HAP-1 (cell line): Measurements from ENCODE around the gene ALG12.

ENCODE experiments used
- DNase-seq, 2 experiments: peaks; one replicate each; pipeline ENCODE4 v3.0.0-alpha.2; 2016 to 2020; ENCODE audit warnings: low spot score in 2 of 2
- H3K27me3 ChIP-seq: fragments of 250-450 bp; sonication (Bioruptor Pico); 2 replicates; pipeline ENCODE4 v1.5.1; 2020; ENCODE audit warnings: low read depth, mild to moderate bottlenecking, moderate library complexity
- H3K36me3 ChIP-seq: fragments of 250-450 bp; sonication (Bioruptor Pico); replicated peaks from 2 replicates; pipeline ENCODE4 v1.5.1; 2020; ENCODE audit warnings: mild to moderate bottlenecking
- H3K4me1 ChIP-seq: fragments of 250-450 bp; sonication (Bioruptor Pico); 2 replicates; pipeline ENCODE4 v1.5.1; 2020; ENCODE audit warnings: mild to moderate bottlenecking
- H3K4me3 ChIP-seq: fragments of 250-450 bp; sonication (Bioruptor Pico); 2 replicates; pipeline ENCODE4 v1.5.1; 2020; ENCODE audit warnings: mild to moderate bottlenecking, moderate library complexity
- H3K9me3 ChIP-seq: fragments of 250-450 bp; sonication (Bioruptor Pico); 2 replicates; pipeline ENCODE4 v1.5.1; 2020; ENCODE audit warnings: mild to moderate bottlenecking, moderate library complexity
- in situ Hi-C: fragments of 300-500 bp; cut with MboI; formaldehyde crosslinking; loops from 3 replicates; pipeline ENCODE4 v1.14.3; 2020; ENCODE audit warnings: low sequenced_read_pairs, inconsistent platforms, mixed read lengths

The ALG12 gene

DNA sequence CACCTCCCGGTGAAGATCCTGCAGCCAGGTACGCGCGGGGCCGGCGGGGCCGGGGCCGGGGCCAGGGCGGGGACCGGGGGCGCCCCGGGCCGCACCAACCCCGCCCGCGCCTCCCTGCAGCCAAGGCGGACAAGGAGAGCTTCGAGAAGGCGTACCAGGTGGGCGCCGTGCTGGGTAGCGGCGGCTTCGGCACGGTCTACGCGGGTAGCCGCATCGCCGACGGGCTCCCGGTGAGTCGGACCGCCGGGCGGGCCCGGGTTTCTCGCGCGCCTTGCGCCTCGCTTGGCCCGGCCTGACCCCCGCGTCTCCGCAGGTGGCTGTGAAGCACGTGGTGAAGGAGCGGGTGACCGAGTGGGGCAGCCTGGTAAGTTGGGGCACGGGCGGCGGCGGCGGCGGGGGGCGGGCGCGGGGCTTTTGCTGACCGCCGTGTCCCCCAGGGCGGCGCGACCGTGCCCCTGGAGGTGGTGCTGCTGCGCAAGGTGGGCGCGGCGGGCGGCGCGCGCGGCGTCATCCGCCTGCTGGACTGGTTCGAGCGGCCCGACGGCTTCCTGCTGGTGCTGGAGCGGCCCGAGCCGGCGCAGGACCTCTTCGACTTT is 42.9 kb upstream of the ALG12 start:
- Histone ChIP-seq H3K4me1 (peaks cover 19% of the 10 kb centered on the region), H3K4me3 (peak overlapping the region; percentile 76), H3K9me3 (no peaks in the 10 kb centered on the region), H3K27me3 (no peaks in the 10 kb centered on the region), H3K36me3 (peaks cover 32% of the 10 kb centered on the region)
- in situ Hi-C loops, result no loop called here
- DNase-seq, result no peak

DNA sequence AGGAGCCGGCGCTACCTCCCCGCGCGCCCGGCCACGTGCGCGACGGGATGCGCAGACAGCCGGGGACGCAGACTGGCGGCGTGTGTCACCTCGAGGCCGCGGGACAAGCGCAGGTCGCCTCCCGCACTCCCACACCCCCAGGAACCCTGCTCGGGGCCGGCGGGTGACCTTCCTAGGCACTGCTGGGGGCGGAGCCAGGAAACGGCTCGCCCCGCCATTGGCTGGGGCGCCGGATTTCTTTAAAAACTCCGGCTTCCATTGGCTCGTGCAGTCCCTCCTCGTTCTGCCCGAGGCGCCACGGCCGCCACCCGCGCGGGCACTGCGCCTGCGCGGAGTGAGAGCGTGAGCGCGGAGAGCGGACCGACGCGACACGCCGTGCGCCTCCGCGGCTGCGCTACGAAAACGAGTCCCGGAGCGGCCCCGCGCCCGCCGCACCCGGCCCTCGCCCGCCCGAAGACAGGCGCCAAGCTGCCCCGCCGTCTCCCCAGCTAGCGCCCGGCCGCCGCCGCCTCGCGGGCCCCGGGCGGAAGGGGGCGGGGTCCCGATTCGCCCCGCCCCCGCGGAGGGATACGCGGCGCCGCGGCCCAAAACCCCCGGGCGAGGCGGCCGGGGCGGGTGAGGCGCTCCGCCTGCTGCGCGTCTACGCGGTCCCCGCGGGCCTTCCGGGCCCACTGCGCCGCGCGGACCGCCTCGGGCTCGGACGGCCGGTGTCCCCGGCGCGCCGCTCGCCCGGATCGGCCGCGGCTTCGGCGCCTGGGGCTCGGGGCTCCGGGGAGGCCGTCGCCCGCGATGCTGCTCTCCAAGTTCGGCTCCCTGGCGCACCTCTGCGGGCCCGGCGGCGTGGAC is 42.1 kb upstream of the ALG12 start, which contains the start of gene PIM3:
Gene PIM3 (plus strand): TSS at position 614 of the 846 bp plus-strand sequence. CDS start 176 bp downstream, at position 790.
- in situ Hi-C loops, result no loop called here
- DNase-seq, result peak; percentile 93 to 96
- Histone ChIP-seq H3K4me3 (peak within 1 kb of the TSS; percentile 76), H3K4me1 (peaks cover 19% of the 10 kb centered on the region), H3K27me3 (no peaks in the 10 kb centered on the region), H3K36me3 (peaks cover 32% of the 10 kb centered on the region), H3K9me3 (no peaks in the 10 kb centered on the region)

DNA sequence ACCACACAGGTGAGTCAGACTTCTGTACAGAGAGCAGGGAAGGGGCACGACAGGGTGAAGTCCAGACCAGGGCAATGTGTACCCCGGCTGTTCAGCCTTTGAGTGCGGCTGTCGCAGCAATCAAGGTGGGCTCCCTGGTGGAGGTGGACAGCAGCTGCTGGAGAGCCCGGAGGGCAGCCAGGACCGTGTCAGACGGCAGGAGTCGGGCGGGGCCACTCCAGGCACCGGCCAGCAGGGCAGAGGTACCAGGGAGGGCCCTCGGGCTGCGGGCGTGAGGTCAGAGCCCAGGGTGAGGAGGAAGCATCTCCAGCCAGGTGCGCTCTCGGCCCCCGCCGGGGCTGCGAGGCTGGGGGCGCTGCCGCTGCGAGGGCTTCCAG is 41.5 kb upstream of the ALG12 start:
- DNase-seq, result no peak
- H3K27me3 ChIP-seq, result no peaks in the 10 kb centered on the region
- in situ Hi-C loops, result no loop called here
- H3K4me1 ChIP-seq, result peaks cover 19% of the 10 kb centered on the region
- peaks cover 30% of the 10 kb centered on the region for H3K36me3 ChIP-seq
- peak overlapping the region; percentile 40 for H3K4me3 ChIP-seq
- no peaks in the 10 kb centered on the region for H3K9me3 ChIP-seq

DNA sequence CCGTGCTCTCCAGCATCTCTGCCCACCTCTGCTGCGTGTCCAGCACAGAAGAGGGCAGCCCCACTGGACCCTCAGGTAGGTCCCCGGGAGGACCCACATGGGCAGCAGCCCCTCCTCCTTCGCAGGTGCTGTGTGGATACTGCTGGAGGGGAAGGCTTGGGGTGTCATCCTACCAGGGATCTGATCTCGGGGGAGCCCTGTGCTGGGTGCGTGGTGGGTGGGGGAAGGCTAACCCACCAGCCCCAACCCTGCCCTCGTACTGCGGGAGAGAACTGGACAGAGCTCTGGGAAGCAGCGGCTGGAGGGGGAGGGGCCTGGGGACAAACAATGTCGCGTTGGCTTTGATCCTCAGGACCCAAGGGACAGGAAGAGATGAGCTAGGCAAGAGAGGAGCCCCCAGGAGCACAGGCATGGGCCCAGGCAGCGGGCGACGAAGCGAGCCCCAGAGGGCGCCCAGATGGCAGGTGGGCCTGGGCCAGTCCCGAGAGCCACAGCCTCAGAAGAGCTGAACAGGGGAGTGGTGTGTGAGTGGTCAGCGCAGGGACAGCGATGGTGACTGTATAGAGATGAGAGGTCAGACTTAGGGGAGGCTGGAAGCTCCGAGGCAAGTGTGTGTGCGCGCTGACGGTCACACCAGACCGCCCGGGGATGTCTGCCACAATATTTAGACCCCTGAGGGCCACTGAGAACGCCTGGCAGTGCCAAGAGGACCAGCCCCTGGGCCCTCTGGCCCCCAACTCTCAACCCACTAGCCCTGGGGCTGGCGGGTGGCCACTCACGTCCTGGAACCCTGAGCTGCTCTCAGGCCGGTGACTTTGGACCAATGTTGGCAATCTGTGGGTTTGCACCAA is 40.9 kb upstream of the ALG12 start:
- H3K9me3 ChIP-seq, result no peaks in the 10 kb centered on the region
- H3K4me1 ChIP-seq, result peaks cover 19% of the 10 kb centered on the region
- H3K4me3 ChIP-seq, result peak overlapping the region; percentile 40
- no peaks in the 10 kb centered on the region for H3K27me3 ChIP-seq
- H3K36me3 ChIP-seq, result peaks cover 25% of the 10 kb centered on the region
- in situ Hi-C loops, result no loop called here
- no peak for DNase-seq

DNA sequence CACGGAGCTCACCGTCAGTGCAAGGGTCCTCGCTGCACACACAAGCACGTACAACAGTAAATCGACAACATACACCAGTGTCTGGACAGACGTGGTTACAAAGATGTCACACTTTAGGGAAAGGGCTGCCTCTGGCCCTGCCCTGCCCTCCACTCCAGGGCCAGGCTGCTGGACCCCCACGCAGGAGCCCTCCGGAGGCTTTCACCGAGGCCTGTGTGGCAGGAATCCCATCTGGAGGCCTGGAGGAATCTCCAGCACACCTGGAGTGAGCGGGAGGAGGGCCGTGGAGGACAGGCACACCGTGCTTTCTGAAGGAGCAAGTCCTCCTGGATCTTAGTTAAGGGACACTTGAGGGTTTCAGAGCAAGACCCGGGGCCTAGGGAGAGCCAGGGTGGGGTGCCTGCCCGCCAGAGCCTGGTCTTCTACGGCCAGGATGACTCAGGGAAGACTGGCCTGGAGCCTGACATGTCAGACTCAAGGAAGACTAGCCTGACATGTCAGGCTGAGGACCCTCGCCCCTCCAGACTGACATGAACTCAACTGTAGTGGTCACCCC is 40.2 kb upstream of the ALG12 start:
- Histone ChIP-seq H3K9me3 (no peaks in the 10 kb centered on the region), H3K27me3 (no peaks in the 10 kb centered on the region), H3K36me3 (peaks cover 18% of the 10 kb centered on the region), H3K4me3 (no peak overlapping the region), H3K4me1 (peaks cover 19% of the 10 kb centered on the region)
- in situ Hi-C loops, result no loop called here
- no peak for DNase-seq

DNA sequence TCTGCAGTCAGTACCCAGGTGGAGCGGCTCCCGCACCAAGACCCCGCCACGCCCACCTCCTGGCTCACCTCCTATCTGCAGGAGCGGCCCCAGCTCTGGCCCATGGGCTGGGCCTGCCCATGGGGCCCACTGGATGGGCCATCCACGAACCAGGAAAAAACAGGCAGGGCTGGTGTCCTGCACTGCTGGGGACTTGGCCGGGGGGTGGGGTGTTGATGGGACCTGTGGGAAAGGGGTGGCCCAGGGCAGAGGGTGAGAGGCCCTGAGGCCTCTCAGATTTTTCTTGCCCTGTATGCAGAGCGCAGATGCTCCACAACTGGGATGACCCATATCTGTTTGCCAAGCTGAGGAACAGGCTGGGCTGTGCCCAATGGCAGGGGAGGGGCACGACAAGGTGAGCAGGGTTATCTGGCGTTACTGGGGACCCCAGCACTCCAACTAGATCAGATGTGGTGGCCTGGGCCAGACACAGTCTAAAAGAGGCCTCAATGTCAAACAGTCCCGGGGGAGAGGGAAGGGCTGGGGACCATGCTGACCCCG is 39.7 kb upstream of the ALG12 start:
- H3K36me3 ChIP-seq, result peaks cover 13% of the 10 kb centered on the region

DNA sequence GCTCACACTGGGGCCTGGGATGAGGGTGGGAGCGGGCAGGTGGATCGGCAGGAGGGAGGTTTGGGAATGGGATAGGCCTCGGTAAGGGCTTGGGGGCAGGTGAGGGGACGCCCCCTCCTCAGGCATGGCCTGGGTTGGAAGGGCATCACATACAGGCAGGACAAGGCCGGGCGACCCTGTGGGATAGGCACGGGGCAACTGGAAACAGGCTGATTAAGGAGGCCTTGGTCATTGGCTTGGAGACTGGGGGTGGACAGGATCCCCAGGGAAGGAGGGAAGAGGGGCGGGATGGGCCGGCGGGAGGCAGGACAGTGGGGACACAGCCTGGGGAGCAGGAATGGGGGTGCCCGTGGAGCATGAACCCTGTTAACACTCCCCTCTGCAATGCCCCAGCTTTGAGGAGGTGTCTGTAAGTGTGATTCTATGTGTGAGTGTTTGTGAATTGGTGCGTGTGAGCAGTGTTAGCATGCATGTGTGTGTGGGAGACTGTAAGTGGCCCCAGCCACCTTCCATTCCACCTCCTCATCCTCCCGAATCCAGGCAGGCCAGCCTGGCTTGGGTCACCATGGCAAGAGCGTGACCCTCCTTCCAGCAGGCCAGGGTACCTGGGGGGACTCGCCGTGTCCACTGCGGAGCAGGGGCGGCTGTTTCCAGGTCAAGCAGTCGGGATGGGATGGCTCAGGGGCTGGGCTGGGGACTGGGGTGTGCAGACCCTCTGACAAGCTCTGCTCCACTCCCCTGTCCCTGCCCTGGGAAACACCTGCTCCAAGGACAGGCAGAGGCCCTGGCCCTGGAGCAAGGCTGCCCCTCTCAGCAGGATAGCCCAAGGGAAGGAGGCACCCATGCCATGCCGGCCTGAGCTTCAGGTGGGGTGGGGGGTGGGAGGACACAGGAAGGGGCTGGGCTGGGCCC is 38.9 kb upstream of the ALG12 start:
- H3K36me3 ChIP-seq, result peaks cover 7% of the 10 kb centered on the region
- no peak for DNase-seq
- peaks cover 10% of the 10 kb centered on the region for H3K4me1 ChIP-seq
- H3K27me3 ChIP-seq, result no peaks in the 10 kb centered on the region
- in situ Hi-C loops, result no loop called here
- no peak overlapping the region for H3K4me3 ChIP-seq
- H3K9me3 ChIP-seq, result no peaks in the 10 kb centered on the region

More for the DNA sequence above, 39.7 kb upstream of the ALG12 start:
- H3K4me1 ChIP-seq, result peaks cover 15% of the 10 kb centered on the region
- no peaks in the 10 kb centered on the region for H3K27me3 ChIP-seq
- DNase-seq, result no peak
- H3K4me3 ChIP-seq, result no peak overlapping the region
- in situ Hi-C loops, result no loop called here
- H3K9me3 ChIP-seq, result no peaks in the 10 kb centered on the region

DNA sequence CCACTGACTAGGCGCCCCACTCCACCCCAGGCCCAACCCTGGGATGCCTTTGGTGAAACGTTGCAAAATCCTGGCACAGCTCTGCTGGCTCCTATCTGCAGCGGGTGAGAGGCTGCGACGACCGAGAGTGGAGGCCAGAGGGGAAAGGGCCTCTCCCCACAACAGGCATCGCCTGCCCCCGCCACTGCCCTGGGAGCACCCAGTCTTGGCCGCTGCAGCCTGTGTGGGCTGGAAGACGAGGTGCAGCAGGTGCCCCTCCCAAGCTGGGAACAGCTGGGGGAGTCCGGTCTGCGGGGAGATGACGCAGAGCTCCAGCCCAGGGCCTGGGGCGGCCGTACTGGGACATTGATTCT is 38.2 kb upstream of the ALG12 start:
- in situ Hi-C loops, result no loop called here
- Histone ChIP-seq H3K27me3 (no peaks in the 10 kb centered on the region), H3K36me3 (peaks cover under 1% of the 10 kb centered on the region), H3K4me1 (peaks cover 10% of the 10 kb centered on the region), H3K9me3 (no peaks in the 10 kb centered on the region), H3K4me3 (no peak overlapping the region)
- DNase-seq, result no peak

DNA sequence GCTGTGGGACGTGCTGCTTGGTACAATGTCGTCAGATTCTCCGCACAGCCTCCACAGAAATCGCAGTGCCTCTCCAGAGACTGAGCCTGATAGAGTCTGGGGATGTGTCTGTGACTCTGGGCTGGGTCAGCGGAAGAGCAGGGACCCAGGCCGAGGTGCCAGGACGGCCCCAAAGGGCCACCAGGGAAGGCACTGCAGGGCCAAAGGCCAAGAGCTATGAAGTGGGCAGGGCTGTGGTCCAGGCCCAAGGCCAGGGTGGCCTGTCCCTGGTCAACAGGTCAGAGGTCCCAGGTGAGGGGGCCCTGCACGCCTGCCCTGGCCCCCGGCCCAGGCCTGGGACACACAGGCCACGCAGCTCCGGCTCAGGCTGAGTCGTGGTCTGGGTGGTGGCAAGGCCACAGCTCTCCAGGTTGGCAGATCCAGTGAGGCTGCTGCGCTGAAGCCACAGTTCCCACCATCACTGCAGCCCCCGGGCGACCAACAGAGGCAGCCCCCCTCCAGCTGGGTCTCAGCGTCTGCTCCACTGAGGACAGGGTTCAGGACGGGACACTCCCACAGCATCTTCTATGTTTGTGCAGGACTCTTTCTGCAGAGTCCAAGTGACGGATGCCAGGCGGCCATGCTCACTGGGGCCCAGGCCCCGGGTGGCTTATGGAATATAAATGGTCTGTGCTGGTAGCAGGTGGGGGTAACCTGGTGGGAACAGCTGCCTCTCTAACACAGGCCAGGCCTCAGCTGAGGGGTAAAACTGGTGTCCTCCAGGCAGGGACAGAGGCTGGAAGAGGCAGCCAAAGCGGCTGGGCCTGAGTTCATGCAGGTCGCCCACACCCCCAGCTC is 37.6 kb upstream of the ALG12 start:
- peaks cover 10% of the 10 kb centered on the region for H3K4me1 ChIP-seq
- DNase-seq, result no peak
- in situ Hi-C loops, result no loop called here
- H3K9me3 ChIP-seq, result no peaks in the 10 kb centered on the region
- H3K4me3 ChIP-seq, result no peak overlapping the region
- no peaks in the 10 kb centered on the region for H3K27me3 ChIP-seq
- H3K36me3 ChIP-seq, result no peaks in the 10 kb centered on the region

DNA sequence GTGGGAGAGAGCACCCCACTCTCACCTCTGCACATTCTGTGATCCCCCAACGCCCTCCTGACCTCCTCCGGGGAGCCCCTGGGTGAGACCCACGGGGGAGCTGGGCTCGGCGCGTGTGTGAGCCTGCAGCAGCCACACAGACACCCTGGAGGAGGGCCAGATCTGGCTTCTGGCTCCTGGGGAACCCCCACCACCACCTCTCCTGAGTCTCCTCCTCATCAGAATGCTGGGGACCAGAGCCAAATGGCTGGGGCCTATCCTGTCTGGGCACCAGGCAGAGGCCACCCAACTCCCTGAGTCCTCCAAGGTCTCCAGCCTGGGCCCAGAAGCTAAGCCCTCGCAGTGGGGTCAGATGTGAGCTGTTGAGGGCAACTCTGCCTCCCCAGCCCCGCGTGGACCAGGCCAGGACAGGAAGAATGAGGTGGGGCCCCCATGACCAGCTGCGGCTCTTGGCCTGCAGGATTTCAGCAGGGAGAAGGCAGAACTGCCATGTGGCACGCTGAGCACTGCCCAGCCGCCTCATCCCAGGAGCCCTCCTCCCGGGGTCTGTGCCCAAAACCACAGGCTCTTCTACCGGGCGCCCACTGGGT is 36.8 kb upstream of the ALG12 start:
- Histone ChIP-seq H3K4me1 (peaks cover 10% of the 10 kb centered on the region), H3K27me3 (no peaks in the 10 kb centered on the region), H3K36me3 (no peaks in the 10 kb centered on the region), H3K4me3 (no peak overlapping the region), H3K9me3 (no peaks in the 10 kb centered on the region)
- no peak for DNase-seq
- in situ Hi-C loops, result no loop called here

DNA sequence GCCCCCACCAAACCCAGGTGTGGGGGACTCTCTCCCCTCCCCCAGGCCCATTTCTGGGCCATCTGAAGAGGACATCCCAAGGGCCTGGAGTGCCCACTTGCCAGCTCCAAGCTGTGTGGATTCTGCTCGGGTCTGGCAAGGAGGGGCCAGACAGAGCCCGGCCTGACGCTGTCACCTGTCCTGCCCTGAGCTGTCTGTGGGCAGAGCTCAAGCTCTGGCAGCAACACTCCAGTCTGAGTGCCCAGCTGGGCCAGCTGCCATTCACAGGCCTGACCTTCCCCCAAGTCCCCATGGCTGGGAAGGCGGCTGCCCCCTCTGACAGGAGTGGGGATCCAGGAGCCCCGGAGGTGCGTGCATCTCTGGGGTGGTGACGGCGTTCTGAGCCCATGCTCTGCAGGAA is 36.1 kb upstream of the ALG12 start:
- Histone ChIP-seq H3K4me1 (peaks cover 3% of the 10 kb centered on the region), H3K36me3 (no peaks in the 10 kb centered on the region), H3K4me3 (no peak overlapping the region), H3K27me3 (no peaks in the 10 kb centered on the region), H3K9me3 (no peaks in the 10 kb centered on the region)
- DNase-seq, result no peak
- in situ Hi-C loops, result no loop called here
